Gastrocnemius medialis (tissue), 4 donors: ENCODE measurements around the gene PPP3R2. TPM values are rescaled to one million over a fixed set of nuclear protein-coding genes. Genes with fewer than 3 reads are reported as not detected.

Source experiments
- ATAC-seq, 2 donors: fragments of 150-250 bp; one replicate each; pipeline ENCODE4 v1.9.1; 2016
- DNase-seq, 2 donors: peaks; one replicate each; pipeline ENCODE4 v3.0.0-alpha.2; 2019
- H3K27ac ChIP-seq, 4 donors: fragments of 200-600 bp; sonication (generic); 1 replicate in 1 of 4; 2 replicates in 3 of 4; pipeline ENCODE4 v1.5.1; 2016 to 2018; ENCODE audit warnings: mild to moderate bottlenecking in 2 of 4, moderate library complexity in 1 of 4
- H3K27me3 ChIP-seq, 3 donors: fragments of 200-600 bp; sonication (generic) in 2 of 3; 1 replicate in 1 of 3; 2 replicates in 2 of 3; pipeline versions ENCODE4 v1.5.1 to v1.6.0; 2016 to 2019; ENCODE audit warnings: mild to moderate bottlenecking in 1 of 3, moderate library complexity in 1 of 3
- H3K36me3 ChIP-seq, 2 donors: fragments of 200-600 bp; sonication (generic) in 1 of 2; one replicate each; pipeline ENCODE4 v1.5.1; 2017 to 2018
- H3K4me1 ChIP-seq, 2 donors: fragments of 200-600 bp; sonication (generic) in 1 of 2; one replicate each; pipeline ENCODE4 v1.5.1; 2016 to 2017; ENCODE audit warnings: mild to moderate bottlenecking in 2 of 2
- H3K4me3 ChIP-seq, 4 donors: fragments of 200-600 bp; sonication (generic) in 3 of 4; 1 replicate in 1 of 4; 2 replicates in 3 of 4; pipeline ENCODE4 v1.5.1; 2016 to 2019; ENCODE audit warnings: mild to moderate bottlenecking in 2 of 4
- H3K9me3 ChIP-seq, 3 donors: fragments of 200-600 bp; sonication (generic) in 2 of 3; 1 replicate in 1 of 3; 2 replicates in 2 of 3; pipeline ENCODE4 v1.5.1; 2016 to 2019
- POLR2A ChIP-seq, 2 donors: fragments of 450-650 bp; IDR thresholded peaks; one replicate each; pipeline ENCODE4 v1.6.1; 2017; ENCODE audit warnings: antibody characterized with exemption in 2 of 2, mild to moderate bottlenecking in 2 of 2, moderate library complexity in 2 of 2
- in situ Hi-C, 4 donors: fragments of 200-750 bp; cut with MboI; loops; one replicate each; pipeline versions ENCODE4 v1.15.0 to v1.8.0; 2017; ENCODE audit warnings: low sequenced_read_pairs in 4 of 4
- intact Hi-C: fragments of 100-400 bp; cut with DNase I; formaldehyde crosslinking; loops from one replicate; pipeline ENCODE4 v1.15.1; 2023; ENCODE audit warnings: low total_unique reads
- total RNA-seq, 4 donors: library from RNA; depleted of rRNA; stranded (reverse); fragments of >200 nt; gene quantifications; one replicate each; pipeline versions ENCODE4 v1.1.0 to v1.2.3, GENCODE V29; 2016
- TF ChIP-seq, protein P1 (sequence below), 5 experiments: fragments of 450-650 bp in 3 of 5; fragments of 200-600 bp in 2 of 5; sonication (generic) in 2 of 5; IDR thresholded peaks in 4 of 5; conservative IDR thresholded peaks in 1 of 5; 1 replicate in 4 of 5; 2 replicates in 1 of 5; pipeline ENCODE4 v1.5.1; 2016 to 2019; ENCODE audit warnings: antibody characterized with exemption in 5 of 5, mild to moderate bottlenecking in 3 of 5, moderate library complexity in 3 of 5

The PPP3R2 gene
- total RNA-seq, 4 donors from 2014 or later, result not detected

DNA sequence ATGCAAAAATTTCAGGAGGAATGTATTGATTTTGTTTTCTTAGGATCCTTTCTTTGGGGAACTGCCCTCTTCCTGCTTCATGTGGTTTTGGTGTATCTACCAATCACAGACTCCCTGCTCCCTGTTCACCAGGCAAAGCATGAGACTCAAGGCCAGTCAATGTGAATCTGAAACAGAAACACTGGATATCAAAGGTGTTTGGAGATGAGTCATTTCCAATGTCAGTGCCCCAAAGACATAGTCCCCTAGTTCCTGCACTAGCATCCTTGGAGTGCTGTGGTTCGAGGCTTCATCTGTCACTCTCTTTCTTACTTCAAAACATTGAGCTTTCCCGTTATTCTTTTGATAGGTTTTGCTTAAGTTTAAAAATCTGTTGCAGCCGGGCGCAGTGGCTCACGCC is 8.1 kb downstream of the PPP3R2 start:
- no peak for TF ChIP-seq POLR2A (IDR thresholded peaks at IDR 0.05)
- TF ChIP-seq, protein P1, sequence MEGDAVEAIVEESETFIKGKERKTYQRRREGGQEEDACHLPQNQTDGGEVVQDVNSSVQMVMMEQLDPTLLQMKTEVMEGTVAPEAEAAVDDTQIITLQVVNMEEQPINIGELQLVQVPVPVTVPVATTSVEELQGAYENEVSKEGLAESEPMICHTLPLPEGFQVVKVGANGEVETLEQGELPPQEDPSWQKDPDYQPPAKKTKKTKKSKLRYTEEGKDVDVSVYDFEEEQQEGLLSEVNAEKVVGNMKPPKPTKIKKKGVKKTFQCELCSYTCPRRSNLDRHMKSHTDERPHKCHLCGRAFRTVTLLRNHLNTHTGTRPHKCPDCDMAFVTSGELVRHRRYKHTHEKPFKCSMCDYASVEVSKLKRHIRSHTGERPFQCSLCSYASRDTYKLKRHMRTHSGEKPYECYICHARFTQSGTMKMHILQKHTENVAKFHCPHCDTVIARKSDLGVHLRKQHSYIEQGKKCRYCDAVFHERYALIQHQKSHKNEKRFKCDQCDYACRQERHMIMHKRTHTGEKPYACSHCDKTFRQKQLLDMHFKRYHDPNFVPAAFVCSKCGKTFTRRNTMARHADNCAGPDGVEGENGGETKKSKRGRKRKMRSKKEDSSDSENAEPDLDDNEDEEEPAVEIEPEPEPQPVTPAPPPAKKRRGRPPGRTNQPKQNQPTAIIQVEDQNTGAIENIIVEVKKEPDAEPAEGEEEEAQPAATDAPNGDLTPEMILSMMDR (IDR thresholded peaks at IDR 0.05 in 4 of 5, conservative IDR thresholded peaks at IDR 0.05 in 1 of 5), result no peak
- intact Hi-C loops (no loop called here), in situ Hi-C loops (no loop called here)
- Histone ChIP-seq H3K27ac (no peak overlapping the region), H3K4me1 (no peaks in the 10 kb centered on the region), H3K27me3 (no peaks in the 10 kb centered on the region), H3K4me3 (no peak overlapping the region), H3K36me3 (no peaks in the 10 kb centered on the region), H3K9me3 (no peaks in the 10 kb centered on the region)
- DNase-seq, result no peak
- ATAC-seq, result no peak

DNA sequence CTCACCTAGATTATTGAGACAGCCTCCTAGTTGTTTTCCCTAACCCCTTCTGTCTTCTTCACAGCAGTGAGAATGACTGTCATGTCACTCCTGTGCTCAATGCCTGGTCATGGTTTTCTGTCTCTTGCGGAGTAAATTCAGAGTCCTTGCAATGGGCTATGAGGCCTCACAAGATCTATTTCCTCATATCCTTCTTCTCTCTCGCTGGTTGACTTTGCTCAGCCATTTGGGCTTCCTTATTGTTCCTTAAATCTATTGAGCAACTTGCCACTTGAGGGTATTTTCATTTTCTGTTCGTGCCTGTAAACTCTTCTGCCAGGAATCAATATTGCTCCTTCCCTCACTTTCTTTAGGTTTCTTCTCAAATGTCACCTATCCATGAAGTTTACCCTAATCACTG is 9.0 kb downstream of the PPP3R2 start:
- H3K36me3 ChIP-seq, result no peaks in the 10 kb centered on the region
- in situ Hi-C loops (no loop called here), intact Hi-C loops (no loop called here)
- ATAC-seq (no peak), DNase-seq (no peak)
- no peaks in the 10 kb centered on the region for H3K27me3 ChIP-seq
- H3K4me3 ChIP-seq, result no peak overlapping the region
- TF ChIP-seq, protein P1 (IDR thresholded peaks at IDR 0.05 in 4 of 5, conservative IDR thresholded peaks at IDR 0.05 in 1 of 5), result no peak
- no peak for TF ChIP-seq POLR2A (IDR thresholded peaks at IDR 0.05)
- H3K27ac ChIP-seq, result no peak overlapping the region
- H3K4me1 ChIP-seq, result no peaks in the 10 kb centered on the region
- no peaks in the 10 kb centered on the region for H3K9me3 ChIP-seq

DNA sequence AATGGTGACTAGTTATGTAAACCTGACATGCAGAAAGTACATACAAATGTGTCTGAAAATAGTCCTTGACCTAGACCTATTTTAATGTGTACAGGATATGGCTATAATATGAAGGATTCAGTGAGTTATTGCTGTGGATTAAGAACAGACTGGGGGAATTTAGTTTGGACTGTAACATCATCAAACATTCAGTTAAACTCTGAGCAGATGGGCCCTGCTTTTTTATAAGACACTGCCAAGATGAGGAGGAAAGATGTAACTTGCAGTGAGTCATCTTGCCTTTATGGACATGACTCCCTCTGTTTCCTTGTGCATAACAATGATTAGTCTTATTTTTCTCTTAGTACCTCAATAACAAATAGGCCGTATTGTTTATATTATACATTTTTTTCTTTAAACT is 12.2 kb downstream of the PPP3R2 start:
- no peak overlapping the region for H3K4me3 ChIP-seq
- no peaks in the 10 kb centered on the region for H3K27me3 ChIP-seq
- no peaks in the 10 kb centered on the region for H3K36me3 ChIP-seq
- in situ Hi-C loops, result no loop called here
- intact Hi-C loops, result no loop called here
- ATAC-seq (no peak), DNase-seq (no peak)
- no peak overlapping the region for H3K27ac ChIP-seq
- no peaks in the 10 kb centered on the region for H3K9me3 ChIP-seq
- TF ChIP-seq, protein P1 (IDR thresholded peaks at IDR 0.05 in 4 of 5, conservative IDR thresholded peaks at IDR 0.05 in 1 of 5), result no peak
- no peak for TF ChIP-seq POLR2A (IDR thresholded peaks at IDR 0.05)
- H3K4me1 ChIP-seq, result no peaks in the 10 kb centered on the region

DNA sequence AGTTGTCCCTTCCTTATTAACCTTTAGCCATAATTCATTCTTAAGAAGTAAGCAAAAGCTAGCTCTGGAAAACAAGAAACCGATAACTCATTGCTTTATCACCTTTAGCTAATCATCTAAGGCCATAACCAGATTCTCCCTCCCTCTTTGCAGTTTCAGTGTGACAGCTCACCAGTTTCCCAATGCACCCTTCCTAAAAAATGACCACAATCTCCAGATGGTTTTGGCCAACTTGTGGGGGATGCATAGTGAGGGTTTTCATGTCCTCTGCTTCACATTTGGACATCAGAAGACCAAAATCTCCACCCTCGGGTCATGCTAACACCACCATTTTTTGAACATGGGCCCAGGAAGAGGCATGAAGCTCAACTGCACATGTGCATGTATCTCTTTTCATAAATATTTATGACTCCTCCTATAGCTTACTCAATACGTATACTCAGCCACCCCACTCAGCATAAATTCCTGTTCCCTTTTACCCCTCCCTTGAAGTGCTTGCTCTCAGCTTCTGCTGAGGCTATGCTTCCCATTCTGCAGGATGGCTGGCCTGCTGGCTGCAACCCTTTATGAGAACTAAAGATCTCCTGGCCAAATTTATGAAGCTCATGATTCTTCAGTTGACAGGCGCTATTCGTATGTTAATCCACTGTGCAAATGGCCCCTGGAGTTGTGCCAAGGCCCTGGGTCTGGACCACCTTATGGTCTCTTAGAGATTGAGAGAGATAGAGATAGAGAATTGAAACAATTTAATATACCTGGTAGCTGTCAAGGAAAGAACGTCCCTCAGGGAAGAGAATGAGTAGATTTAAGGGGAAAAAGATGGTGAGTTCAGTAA is 14.8 kb downstream of the PPP3R2 start:
- no peak overlapping the region for H3K27ac ChIP-seq
- no peak for ATAC-seq

More for the DNA sequence above, 14.8 kb downstream of the PPP3R2 start:
- Histone ChIP-seq H3K4me1 (no peaks in the 10 kb centered on the region), H3K9me3 (no peaks in the 10 kb centered on the region), H3K36me3 (no peaks in the 10 kb centered on the region), H3K4me3 (no peak overlapping the region), H3K27me3 (no peaks in the 10 kb centered on the region)
- intact Hi-C loops (no loop called here), in situ Hi-C loops (no loop called here)
- no peak for TF ChIP-seq POLR2A (IDR thresholded peaks at IDR 0.05)
- TF ChIP-seq, protein P1 (IDR thresholded peaks at IDR 0.05 in 4 of 5, conservative IDR thresholded peaks at IDR 0.05 in 1 of 5), result no peak
- no peak for DNase-seq
